ENCODE measurements around the gene FAHD1. TPM values are rescaled to one million over a fixed set of nuclear protein-coding genes. Genes with fewer than 3 reads are reported as not detected.

FAHD1 gene
- total RNA-seq, 4 donors from 2014 or later, result 34.3 to 52.3 (median 46.9) TPM

DNA sequence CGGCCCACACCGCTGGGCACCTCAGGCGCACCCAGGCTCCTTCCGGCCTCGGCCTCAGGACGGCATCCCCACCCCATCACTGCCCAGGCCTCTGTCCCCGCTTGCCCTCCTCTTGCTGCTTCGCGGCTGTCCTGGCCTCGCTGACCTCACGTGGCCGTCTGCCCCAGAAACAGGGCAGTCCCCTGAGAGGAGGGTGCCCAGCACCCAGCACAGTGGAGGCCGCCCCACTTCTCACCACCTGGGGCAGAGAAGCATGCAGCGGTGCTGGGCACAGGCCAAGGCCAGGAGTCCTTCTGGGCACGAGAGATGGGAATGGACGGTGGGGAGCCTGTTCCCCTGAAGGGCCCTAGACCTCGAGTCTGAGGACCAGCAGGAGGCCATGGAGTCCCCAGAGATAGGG lies 9.3 kb upstream of the FAHD1 start:
- peaks cover 25 to 89% (median 35%) of the 10 kb centered on the region in 3 donors for H3K36me3 ChIP-seq
- H3K4me3 ChIP-seq, result no peak overlapping the region
- WGBS, 2 donors, result 95 to 96% methylated on average over 7 to 8 of the region's 17 CpGs
- no peak overlapping the region for H3K27ac ChIP-seq
- H3K27me3 ChIP-seq, result no peaks in the 10 kb centered on the region
- H3K9me3 ChIP-seq, result no peaks in the 10 kb centered on the region
- no peak for DNase-seq
- TF ChIP-seq, protein P1, sequence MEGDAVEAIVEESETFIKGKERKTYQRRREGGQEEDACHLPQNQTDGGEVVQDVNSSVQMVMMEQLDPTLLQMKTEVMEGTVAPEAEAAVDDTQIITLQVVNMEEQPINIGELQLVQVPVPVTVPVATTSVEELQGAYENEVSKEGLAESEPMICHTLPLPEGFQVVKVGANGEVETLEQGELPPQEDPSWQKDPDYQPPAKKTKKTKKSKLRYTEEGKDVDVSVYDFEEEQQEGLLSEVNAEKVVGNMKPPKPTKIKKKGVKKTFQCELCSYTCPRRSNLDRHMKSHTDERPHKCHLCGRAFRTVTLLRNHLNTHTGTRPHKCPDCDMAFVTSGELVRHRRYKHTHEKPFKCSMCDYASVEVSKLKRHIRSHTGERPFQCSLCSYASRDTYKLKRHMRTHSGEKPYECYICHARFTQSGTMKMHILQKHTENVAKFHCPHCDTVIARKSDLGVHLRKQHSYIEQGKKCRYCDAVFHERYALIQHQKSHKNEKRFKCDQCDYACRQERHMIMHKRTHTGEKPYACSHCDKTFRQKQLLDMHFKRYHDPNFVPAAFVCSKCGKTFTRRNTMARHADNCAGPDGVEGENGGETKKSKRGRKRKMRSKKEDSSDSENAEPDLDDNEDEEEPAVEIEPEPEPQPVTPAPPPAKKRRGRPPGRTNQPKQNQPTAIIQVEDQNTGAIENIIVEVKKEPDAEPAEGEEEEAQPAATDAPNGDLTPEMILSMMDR (IDR thresholded peaks at IDR 0.05), result no peak
- TF ChIP-seq POLR2A (IDR thresholded peaks at IDR 0.05), result no peak
- H3K4me1 ChIP-seq, result peaks cover 0 to 14% (median 5%) of the 10 kb centered on the region in 3 donors
- intact Hi-C loops (cut with DNase I), result no loop called here

DNA sequence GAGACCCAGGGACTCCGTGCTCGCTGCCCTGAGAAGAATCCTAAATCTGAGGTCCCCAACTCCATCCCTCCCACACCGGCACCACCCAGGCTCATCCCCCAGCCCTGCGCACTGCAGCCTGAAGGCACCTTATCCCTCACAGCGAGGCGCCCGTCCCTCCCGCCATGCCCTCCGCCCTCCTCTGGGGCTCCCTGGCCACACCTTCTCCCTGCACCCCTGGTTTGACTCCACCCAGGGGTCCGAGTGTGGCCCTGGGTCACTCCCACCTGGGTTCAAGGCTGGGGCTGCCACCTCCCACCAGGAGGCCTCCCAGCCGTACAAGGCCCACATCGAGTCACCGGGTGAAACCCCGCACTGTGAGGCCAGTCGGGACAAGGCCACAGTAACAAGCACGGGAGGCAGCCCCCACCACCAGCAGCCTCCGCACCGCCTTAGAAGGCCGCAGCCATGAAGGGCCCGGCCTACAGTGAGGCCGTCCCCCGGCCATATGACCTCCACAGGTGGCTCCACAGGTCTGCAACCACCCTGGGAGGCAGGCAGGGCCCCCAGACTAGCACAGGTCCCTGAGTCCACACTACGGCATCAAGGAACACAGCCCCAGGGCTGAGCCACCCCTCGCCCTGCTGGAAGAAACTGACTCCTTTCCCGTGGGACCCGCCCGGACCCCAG lies 8.7 kb upstream of the FAHD1 start:
- no peak for TF ChIP-seq POLR2A (IDR thresholded peaks at IDR 0.05)
- TF ChIP-seq, protein P1 (IDR thresholded peaks at IDR 0.05), result no peak
- DNase-seq, result no peak
- H3K9me3 ChIP-seq, result no peaks in the 10 kb centered on the region
- peaks cover 0 to 15% (median 0%) of the 10 kb centered on the region in 3 donors for H3K4me1 ChIP-seq
- no peak overlapping the region for H3K4me3 ChIP-seq
- no peaks in the 10 kb centered on the region for H3K27me3 ChIP-seq
- H3K27ac ChIP-seq, result no peak overlapping the region
- 88 to 96% methylated on average over 9 to 16 of the region's 27 CpGs for WGBS, 2 donors
- intact Hi-C loops (cut with DNase I), result no loop called here
- peaks cover 25 to 93% (median 39%) of the 10 kb centered on the region in 3 donors for H3K36me3 ChIP-seq

DNA sequence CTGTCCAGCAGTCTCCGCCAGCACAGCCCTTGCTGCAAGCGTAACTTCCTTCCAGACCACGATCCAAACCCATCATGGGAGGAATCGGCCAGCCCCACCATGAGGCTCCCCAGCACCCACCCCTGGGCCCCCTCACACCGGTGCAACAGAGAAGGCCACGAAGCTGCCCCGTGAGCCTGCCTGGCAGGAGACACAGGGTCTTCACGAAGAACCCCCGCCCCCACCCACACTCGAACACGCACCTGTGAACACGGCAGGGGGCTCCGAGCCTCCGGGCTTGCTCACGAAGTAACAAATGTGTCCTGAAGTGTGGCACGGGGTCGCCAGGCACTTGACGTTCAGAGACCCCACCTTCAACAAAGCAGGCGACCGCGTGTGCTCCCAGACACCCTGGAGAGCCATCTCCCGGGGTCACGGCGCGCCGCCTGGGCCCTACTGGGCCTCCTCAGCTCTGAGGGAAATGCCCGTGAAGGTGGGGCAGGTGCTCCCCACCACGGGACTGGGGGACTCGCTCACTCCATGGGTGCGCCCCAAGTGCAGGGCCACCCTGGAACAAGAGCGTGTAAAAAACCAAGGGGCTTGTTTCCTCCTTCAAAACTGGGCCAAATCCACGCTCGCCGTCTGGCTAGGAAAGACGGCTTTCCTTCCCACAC lies 8.0 kb upstream of the FAHD1 start:
- Histone ChIP-seq H3K4me1 (peaks cover 0 to 19% (median 0%) of the 10 kb centered on the region in 3 donors), H3K9me3 (no peaks in the 10 kb centered on the region), H3K27me3 (no peaks in the 10 kb centered on the region), H3K36me3 (peaks cover 25 to 88% (median 39%) of the 10 kb centered on the region in 3 donors), H3K27ac (no peak overlapping the region), H3K4me3 (no peak overlapping the region)
- DNase-seq, result no peak
- WGBS, 2 donors, result 57% methylated on average over 1 of the region's 35 CpGs; no CpG with 5 or more reads in 1 of the 2 donors
- TF ChIP-seq, protein P1 (IDR thresholded peaks at IDR 0.05), result no peak
- no peak for TF ChIP-seq POLR2A (IDR thresholded peaks at IDR 0.05)
- intact Hi-C loops (cut with DNase I), result no loop called here

DNA sequence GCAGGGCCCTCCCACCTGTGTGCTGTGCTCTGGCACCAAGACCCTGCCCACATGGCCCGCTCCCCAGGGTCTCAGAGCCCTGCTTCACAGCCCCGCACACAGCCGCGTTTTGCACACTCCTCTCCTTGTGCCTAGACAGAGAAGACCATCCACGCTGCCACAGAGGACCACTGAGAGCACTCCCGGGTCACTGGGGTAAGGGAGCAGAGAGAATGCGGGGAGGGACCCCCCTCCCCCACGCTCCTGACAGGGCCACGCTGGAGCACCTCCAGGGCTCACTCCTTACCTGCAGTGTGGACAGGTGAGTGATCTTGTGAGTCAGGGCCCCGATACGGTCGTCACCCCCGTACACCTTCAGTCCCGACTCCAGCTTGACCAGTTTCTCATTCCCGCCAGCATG lies 7.4 kb upstream of the FAHD1 start:
- H3K9me3 ChIP-seq, result no peaks in the 10 kb centered on the region
- H3K4me1 ChIP-seq, result peaks cover 0 to 25% (median under 1%) of the 10 kb centered on the region in 3 donors
- no peak overlapping the region for H3K27ac ChIP-seq
- no peaks in the 10 kb centered on the region for H3K27me3 ChIP-seq
- WGBS, 2 donors, result 80 to 93% methylated on average over 3 to 8 of the region's 15 CpGs
- H3K36me3 ChIP-seq, result peaks cover 25 to 82% (median 39%) of the 10 kb centered on the region in 3 donors
- no peak overlapping the region for H3K4me3 ChIP-seq
- TF ChIP-seq, protein P1 (IDR thresholded peaks at IDR 0.05), result no peak
- no peak for TF ChIP-seq POLR2A (IDR thresholded peaks at IDR 0.05)
- intact Hi-C loops (cut with DNase I), result no loop called here
- DNase-seq, result no peak
